Mesodermal cell (in vitro differentiated cells): ENCODE results near the gene SPATA25.
A peak's percentile ranks its signal among the peaks of the same experiment; 100 is the strongest.
"Not testable (repeated sequence)": the region's sequence is repeated elsewhere in the genome, so short reads cannot be mapped to it uniquely, and the experiment has no call there.

Experiments used
- H3K27ac ChIP-seq: 2 replicates; pipeline ENCODE4 v1.7.0; 2013; ENCODE audit warnings: mild to moderate bottlenecking, low read depth, low read length, moderate library complexity; ENCODE audit not compliant: severe bottlenecking
- H3K36me3 ChIP-seq: 2 replicates; pipeline ENCODE4 v1.7.1; 2013; ENCODE audit warnings: mild to moderate bottlenecking, low read length, moderate library complexity; ENCODE audit not compliant: control insufficient read depth, insufficient read depth
- H3K4me1 ChIP-seq: one replicate; pipeline ENCODE4 v1.7.1; 2013; ENCODE audit warnings: mild to moderate bottlenecking, low read length; ENCODE audit not compliant: insufficient read depth, control insufficient read depth, poor library complexity, severe bottlenecking
- H3K4me3 ChIP-seq: 2 replicates; pipeline ENCODE4 v1.7.0; 2013; ENCODE audit warnings: low read length, control low read depth, mild to moderate bottlenecking; ENCODE audit not compliant: insufficient read depth, poor library complexity, severe bottlenecking; ENCODE audit errors: extremely low read depth
- H3K9me3 ChIP-seq: 2 replicates; pipeline ENCODE4 v1.7.1; 2013; ENCODE audit warnings: mild to moderate bottlenecking, low read length, moderate library complexity; ENCODE audit not compliant: control insufficient read depth
- WGBS, 2 experiments: methylation state at CpG; one replicate each; pipeline ENCODE4 v1.1.5; 2013; ENCODE audit warnings: missing lambda C conversion rate in 2 of 2; ENCODE audit not compliant: insufficient coverage in 2 of 2; 5-methylcytosine and 5-hydroxymethylcytosine counted together

SPATA25 gene

DNA sequence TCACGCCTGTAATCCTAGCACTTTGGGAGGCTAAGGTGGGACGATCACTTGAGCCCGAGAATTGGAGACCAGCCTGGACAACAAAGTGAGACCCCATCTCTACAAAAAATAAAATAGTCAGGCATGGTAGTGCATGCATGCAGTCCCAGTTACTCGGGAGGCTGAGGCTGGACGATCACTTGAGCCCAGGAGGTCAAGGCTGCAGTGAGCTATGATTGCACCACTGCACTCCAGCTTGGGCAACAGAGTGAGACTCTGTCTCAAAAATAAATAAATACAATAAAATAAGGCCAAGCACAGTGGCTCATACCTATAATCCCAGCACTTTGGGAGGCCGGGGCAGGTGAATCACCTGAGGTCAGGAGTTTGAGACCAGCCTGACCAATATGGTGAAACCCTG lies 13.9 kb upstream of the SPATA25 start:
- not testable (repeated sequence) for H3K4me1 ChIP-seq, H3K27ac ChIP-seq, H3K9me3 ChIP-seq, H3K4me3 ChIP-seq
- 89 to 100% methylated on average over 4 to 6 of the region's 6 CpGs for WGBS, 2 experiments
- H3K36me3 ChIP-seq, result peaks cover 82% of the 10 kb centered on the region

DNA sequence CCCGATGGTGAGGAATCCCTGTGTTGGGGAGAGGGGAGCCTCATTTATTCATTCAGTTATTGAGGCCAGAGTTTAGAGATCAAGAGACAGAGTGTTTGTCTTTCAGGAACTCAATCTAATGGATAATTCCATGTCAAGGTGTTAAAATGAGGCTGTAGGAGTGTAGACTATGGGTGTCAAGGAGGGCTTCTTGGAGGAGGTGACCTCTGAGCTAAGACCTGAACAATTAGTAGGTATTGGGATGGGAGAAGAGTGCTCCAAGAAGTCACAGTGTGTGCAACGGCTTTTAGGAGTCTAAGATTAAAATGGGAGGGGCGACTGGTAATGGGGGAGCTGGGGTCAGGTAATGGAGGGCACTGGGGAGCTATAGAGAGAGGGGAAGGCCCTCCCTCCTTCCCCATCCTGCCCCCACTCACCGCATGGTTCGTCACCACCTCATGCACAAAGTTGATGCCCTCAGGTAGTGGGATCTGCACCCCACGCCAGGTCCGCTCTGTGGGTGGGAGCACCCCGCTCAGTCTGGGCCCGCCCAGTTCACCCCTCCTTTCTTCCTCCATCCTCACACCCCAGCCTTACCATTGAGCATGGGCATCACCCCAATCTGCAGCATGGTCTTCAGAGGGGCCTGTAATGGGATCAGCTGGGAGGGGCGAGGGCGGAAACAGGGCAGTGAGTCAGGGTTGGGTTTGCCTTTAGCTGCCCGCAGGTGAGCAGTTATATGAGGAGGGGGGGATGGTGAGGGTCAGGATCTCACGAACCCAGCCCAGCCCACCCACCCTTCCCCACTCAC lies 11.8 kb upstream of the SPATA25 start:
- no peaks in the 10 kb centered on the region for H3K4me1 ChIP-seq
- 90 to 97% methylated on average over 2 to 3 of the region's 13 CpGs for WGBS, 2 experiments
- H3K27ac ChIP-seq, result no peak overlapping the region
- no peaks in the 10 kb centered on the region for H3K9me3 ChIP-seq
- peaks cover 66% of the 10 kb centered on the region for H3K36me3 ChIP-seq
- no peak overlapping the region for H3K4me3 ChIP-seq

- H3K4me3 ChIP-seq, result no peak overlapping the region
- 86 to 90% methylated on average over 10 to 12 of the region's 12 CpGs for WGBS, 2 experiments
- H3K4me1 ChIP-seq, result no peaks in the 10 kb centered on the region
- peaks cover 66% of the 10 kb centered on the region for H3K36me3 ChIP-seq
- H3K9me3 ChIP-seq, result no peaks in the 10 kb centered on the region
- no peak overlapping the region for H3K27ac ChIP-seq
Observed at GRCh38 chr20:45898285-45898684, 10.9 kb upstream of the SPATA25 start.

DNA sequence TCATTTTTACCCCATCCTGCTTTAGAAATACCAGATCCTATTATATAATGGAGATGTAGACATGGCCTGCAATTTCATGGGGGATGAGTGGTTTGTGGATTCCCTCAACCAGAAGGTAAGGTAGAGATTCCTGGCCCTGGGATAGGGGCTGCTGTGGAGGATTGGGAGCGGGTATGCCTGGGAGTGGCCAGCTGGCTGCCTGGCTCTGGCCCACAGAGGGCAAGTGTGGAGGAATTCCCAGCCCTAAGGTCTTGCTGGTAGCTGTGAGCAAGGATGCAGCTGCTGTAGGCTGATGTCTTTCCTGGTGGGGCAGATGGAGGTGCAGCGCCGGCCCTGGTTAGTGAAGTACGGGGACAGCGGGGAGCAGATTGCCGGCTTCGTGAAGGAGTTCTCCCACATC lies 10.3 kb upstream of the SPATA25 start:
- WGBS, 2 experiments, result 85 to 96% methylated on average over 6 to 7 of the region's 7 CpGs
- H3K36me3 ChIP-seq, result peaks cover 64% of the 10 kb centered on the region
- no peaks in the 10 kb centered on the region for H3K9me3 ChIP-seq
- H3K4me3 ChIP-seq, result no peak overlapping the region
- H3K27ac ChIP-seq, result no peak overlapping the region
- H3K4me1 ChIP-seq, result no peaks in the 10 kb centered on the region

DNA sequence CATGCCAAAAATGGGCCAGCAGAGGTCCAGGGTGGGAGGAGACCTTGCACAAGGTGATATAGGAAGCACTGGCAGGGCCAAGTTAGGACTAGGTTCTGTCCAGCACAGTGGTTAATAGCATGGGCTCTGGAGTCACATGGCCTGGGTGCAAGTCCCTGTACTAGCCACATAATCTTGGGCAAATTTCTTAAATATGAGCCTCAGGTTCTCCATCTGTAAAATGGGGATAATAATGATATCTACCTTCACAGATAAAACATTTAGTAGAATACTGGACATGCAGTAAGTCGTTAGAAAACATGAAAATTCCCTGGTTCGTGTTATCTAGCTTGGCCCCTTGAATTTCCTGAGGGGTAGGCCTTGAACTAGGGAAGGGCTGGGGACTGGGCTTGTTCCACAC lies 9.9 kb upstream of the SPATA25 start:
- WGBS, 2 experiments, result no CpG with 5 or more reads among the region's 2 CpGs
- H3K36me3 ChIP-seq, result peaks cover 60% of the 10 kb centered on the region
- no peaks in the 10 kb centered on the region for H3K9me3 ChIP-seq
- no peaks in the 10 kb centered on the region for H3K4me1 ChIP-seq
- H3K4me3 ChIP-seq, result no peak overlapping the region
- H3K27ac ChIP-seq, result no peak overlapping the region

DNA sequence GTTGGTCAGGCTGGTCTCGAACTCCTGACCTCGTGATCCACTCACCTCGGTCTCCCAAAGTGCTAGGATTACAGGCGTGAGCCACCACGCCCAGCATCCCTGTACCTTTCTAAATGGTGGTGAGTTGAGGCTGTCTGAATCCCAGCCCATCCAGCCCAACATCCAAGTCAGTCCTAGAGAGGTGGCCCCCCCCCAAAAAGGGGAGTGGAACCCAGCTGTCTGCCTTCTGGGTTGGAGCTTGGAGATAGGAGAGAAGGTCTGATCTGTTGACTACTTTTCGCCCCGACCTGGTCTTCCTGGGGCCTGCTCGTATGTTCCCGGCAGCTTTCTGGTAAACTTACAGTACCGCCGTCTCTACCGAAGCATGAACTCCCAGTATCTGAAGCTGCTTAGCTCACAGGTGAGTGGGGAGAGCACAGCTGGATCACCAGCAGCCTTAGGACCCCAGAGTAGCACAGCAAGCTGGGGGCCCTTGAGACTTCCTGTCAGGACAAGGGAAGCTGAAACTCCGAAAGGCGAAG lies 9.3 kb upstream of the SPATA25 start:
- no peaks in the 10 kb centered on the region for H3K4me1 ChIP-seq
- 95% methylated on average over 14 of the region's 14 CpGs for WGBS, 2 experiments
- H3K9me3 ChIP-seq, result no peaks in the 10 kb centered on the region
- H3K4me3 ChIP-seq, result no peak overlapping the region
- peaks cover 54% of the 10 kb centered on the region for H3K36me3 ChIP-seq
- H3K27ac ChIP-seq, result no peak overlapping the region

DNA sequence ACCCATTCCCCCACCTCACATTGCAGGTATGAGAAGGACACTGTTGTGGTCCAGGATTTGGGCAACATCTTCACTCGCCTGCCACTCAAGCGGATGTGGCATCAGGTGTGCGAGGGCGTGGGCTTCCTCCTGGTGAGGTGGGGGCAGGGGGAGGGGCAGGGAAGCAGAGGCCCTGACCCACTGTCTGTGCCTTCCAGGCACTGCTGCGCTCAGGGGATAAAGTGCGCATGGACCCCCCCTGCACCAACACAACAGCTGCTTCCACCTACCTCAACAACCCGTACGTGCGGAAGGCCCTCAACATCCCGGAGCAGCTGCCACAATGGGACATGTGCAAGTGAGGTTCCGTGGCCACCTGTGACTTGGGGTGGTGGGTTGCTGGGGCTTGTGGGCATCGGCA lies 7.4 kb upstream of the SPATA25 start:
- H3K36me3 ChIP-seq, result peaks cover 41% of the 10 kb centered on the region
- no peak overlapping the region for H3K27ac ChIP-seq
- WGBS, 2 experiments, result 97 to 100% methylated on average over 2 to 5 of the region's 12 CpGs
- H3K4me3 ChIP-seq, result no peak overlapping the region
- H3K9me3 ChIP-seq, result no peaks in the 10 kb centered on the region
- no peaks in the 10 kb centered on the region for H3K4me1 ChIP-seq

DNA sequence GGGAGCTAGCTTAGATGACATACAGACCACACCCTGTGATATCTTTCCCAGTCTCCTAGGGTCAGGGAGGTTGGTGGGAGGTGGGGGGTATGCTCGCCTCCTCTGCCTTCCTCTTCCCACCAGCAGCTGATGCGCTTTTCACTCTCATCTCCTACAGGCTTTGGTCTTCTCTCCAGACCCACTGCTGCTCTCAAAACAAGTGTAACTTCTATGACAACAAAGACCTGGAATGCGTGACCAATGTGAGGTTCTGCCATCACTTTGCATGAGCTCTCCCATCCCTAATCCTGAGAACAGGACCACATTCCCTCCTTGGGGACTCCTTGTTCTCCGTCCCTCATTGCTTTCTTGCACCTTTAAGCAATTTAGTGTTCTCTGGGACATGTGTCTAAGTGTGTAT lies 6.4 kb upstream of the SPATA25 start:
- peaks cover 35% of the 10 kb centered on the region for H3K36me3 ChIP-seq
- no peaks in the 10 kb centered on the region for H3K4me1 ChIP-seq
- H3K27ac ChIP-seq, result no peak overlapping the region
- WGBS, 2 experiments, result 87 to 93% methylated on average over 2 to 3 of the region's 4 CpGs
- H3K4me3 ChIP-seq, result no peak overlapping the region
- H3K9me3 ChIP-seq, result no peaks in the 10 kb centered on the region

DNA sequence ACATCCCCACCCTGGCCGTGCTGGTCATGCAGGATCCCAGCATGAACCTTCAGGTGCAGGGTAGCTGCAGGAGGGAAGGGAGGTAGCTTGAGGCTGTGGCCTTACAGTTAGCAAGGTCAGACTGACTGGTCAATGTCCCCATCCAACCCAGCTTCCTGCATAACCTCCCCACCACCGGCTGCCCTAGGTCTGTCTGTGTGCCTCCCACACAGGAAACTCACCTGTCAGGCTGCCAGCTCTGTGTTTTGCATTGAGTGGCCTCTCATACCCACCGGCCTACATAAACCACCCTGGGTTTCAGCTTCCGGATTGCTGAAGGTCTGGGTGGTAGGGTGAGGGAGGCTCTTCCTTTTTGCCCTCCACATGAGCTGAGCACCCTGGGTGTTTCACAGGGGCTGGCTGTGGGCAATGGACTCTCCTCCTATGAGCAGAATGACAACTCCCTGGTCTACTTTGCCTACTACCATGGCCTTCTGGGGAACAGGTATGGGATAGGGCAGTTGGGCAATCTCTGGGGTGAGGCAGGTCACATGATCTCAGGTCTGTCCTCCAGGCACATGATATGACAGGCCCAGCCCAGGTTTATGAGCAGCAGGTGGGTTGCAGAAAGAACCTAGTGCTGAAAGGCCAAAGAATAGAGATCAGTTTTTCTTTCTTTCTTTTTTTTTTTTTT lies 5.5 kb upstream of the SPATA25 start:
- Histone ChIP-seq H3K4me3 (no peak overlapping the region), H3K9me3 (no peaks in the 10 kb centered on the region)
- WGBS, 2 experiments, result 100% methylated on average over 2 of the region's 4 CpGs

DNA sequence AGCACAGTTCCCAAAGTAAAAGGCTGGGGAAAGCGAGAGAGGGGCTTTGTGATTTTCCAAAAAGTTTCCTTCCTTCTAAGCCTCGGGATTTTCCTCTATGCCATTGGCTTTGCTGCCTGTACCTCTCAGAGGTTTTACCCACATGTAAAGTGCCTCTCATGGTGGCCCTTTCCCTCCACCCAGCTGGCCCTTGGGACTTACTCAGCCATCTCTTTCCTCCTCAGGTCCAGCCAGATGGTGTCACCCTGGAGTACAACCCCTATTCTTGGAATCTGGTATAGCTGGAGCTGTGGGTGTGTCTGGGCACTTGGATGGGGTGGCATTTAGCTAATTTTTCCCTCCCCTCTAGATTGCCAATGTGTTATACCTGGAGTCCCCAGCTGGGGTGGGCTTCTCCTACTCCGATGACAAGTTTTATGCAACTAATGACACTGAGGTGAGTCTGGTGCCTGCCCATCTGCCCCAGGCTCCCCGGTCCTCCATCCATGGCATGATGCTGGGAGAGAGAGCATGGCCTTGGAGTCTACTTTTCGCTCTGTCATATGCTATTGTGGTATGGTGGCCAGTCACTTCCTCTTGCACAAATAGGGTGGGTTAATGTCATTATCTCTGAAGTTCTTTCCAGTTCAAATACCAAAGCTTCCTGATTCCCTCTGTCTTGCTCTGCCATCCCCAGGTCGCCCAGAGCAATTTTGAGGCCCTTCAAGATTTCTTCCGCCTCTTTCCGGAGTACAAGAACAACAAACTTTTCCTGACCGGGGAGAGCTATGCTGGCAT lies 4.8 kb upstream of the SPATA25 start:
- H3K9me3 ChIP-seq, result no peaks in the 10 kb centered on the region
- no peak overlapping the region for H3K27ac ChIP-seq
- H3K4me1 ChIP-seq, result no peaks in the 10 kb centered on the region
- peak overlapping the region; percentile 66 for H3K4me3 ChIP-seq
- peaks cover 24% of the 10 kb centered on the region for H3K36me3 ChIP-seq
- 83 to 87% methylated on average over 8 of the region's 9 CpGs for WGBS, 2 experiments

More for the DNA sequence above, 5.5 kb upstream of the SPATA25 start:
- Histone ChIP-seq H3K4me1 (no peaks in the 10 kb centered on the region), H3K27ac (no peak overlapping the region), H3K36me3 (peaks cover 31% of the 10 kb centered on the region)
